Small intestine (tissue), 16 donors: ENCODE results near the gene TTLL6. TPM values are rescaled to one million over a fixed set of nuclear protein-coding genes. Genes with fewer than 3 reads are reported as not detected.
A peak's percentile ranks its signal among the peaks of the same experiment; 100 is the strongest.

Experiments used
- DNase-seq, 2 donors: peaks; one replicate each; pipeline versions ENCODE4 v3.0.0 to v3.0.0-alpha.2; 2013
- FAIRE-seq: peaks from 2 replicates; lab custom pipeline; 2012; peaks lifted over from hg19 to GRCh38; lab: Jason Lieb, UNC
- H3K27ac ChIP-seq, 3 donors: one replicate each; pipeline ENCODE4 v1.5.1; 2013; ENCODE audit warnings: low read length in 2 of 3, mild to moderate bottlenecking in 2 of 3, control low read depth in 1 of 3, inconsistent platforms in 1 of 3, low read depth in 1 of 3, moderate library complexity in 1 of 3
- H3K27me3 ChIP-seq, 3 donors: one replicate each; pipeline ENCODE4 v1.6.1; 2013; ENCODE audit warnings: low read length in 3 of 3, inconsistent platforms in 1 of 3; ENCODE audit not compliant: control insufficient read depth in 3 of 3, insufficient read depth in 3 of 3
- H3K36me3 ChIP-seq, 3 donors: one replicate each; pipeline ENCODE4 v1.6.1; 2013; ENCODE audit warnings: low read length in 3 of 3, inconsistent platforms in 1 of 3, low read depth in 1 of 3, mild to moderate bottlenecking in 1 of 3, moderate library complexity in 1 of 3; ENCODE audit not compliant: control insufficient read depth in 3 of 3, insufficient read depth in 2 of 3
- H3K4me1 ChIP-seq, 3 donors: one replicate each; pipeline ENCODE4 v1.6.1; 2013; ENCODE audit warnings: low read length in 2 of 3, inconsistent platforms in 1 of 3, low read depth in 1 of 3, mild to moderate bottlenecking in 1 of 3, moderate library complexity in 1 of 3; ENCODE audit not compliant: control insufficient read depth in 3 of 3, insufficient read depth in 2 of 3
- H3K4me3 ChIP-seq, 3 donors: one replicate each; pipeline ENCODE4 v1.5.1; 2013; ENCODE audit warnings: low read length in 3 of 3, control low read depth in 1 of 3, inconsistent platforms in 1 of 3, low read depth in 1 of 3, mild to moderate bottlenecking in 1 of 3, moderate library complexity in 1 of 3
- H3K9me3 ChIP-seq, 2 donors: one replicate each; pipeline ENCODE4 v1.6.1; 2013; ENCODE audit warnings: low read depth in 1 of 2, low read length in 1 of 2; ENCODE audit not compliant: control insufficient read depth in 2 of 2, insufficient read depth in 1 of 2
- WGBS, 3 donors: extraction: QIAGEN DNeasy Blood & Tissue Kit; methylation state at CpG; one replicate each; pipeline ENCODE4 v1.1.7; 2013; 5-methylcytosine and 5-hydroxymethylcytosine counted together
- long read RNA-seq, 10 donors: transcript quantifications; one replicate each; lab custom pipeline, GENCODE V29; 2026
- polyA plus RNA-seq, 4 donors: library from polyadenylated mRNA; stranded (reverse) in 3 of 4; unstranded in 1 of 4; fragments of 200-250 nt in 3 of 4; fragments of 120-200 nt in 1 of 4; gene quantifications; one replicate each; pipeline versions ENCODE4 v1.2.1 to v1.2.3, GENCODE V29; 2013
- donor health status: healthy with polysubstance abuse.
- donor health status: control.
- donor health status: control.
- donor health status: Bipolar disorder and iron deficiency.
- donor health status: healthy.

Gene TTLL6
- polyA plus RNA-seq: 1 to 10 TPM; 1.6 to 4.2 (median 2.9) TPM
- long read RNA-seq, donor 1: 0 reads
- long read RNA-seq, donor 2: 0 reads
- long read RNA-seq, donor 3, partial matches to known transcripts: 43 of 50 reads
- long read RNA-seq, donor 3, other reads (novel, unspliced or antisense): 7 of 50 reads
- long read RNA-seq, donor 4: 0 reads
- long read RNA-seq, donor 5: 0 reads
- long read RNA-seq, donor 6, partial matches to known transcripts: 48 of 61 reads
- long read RNA-seq, donor 6, other reads (novel, unspliced or antisense): 13 of 61 reads
- long read RNA-seq, donor 7, partial matches to known transcripts: 63 of 63 reads
- long read RNA-seq, donor 7, other reads (novel, unspliced or antisense): 0 of 63 reads
- long read RNA-seq, donor 8: 0 reads
- long read RNA-seq, donor 9: 0 reads
- long read RNA-seq, donor 10: 0 reads

GRCh38 chr17:48816774-48817590 is at the start of gene TTLL6:
TSS of gene TTLL6 (minus strand) at chr17:48817229. CDS start at chr17:48817072, 157 bp downstream.
- peak within 1 kb of the TSS; percentile 24 to 44 (median 44) for H3K4me3 ChIP-seq

GRCh38 chr17:48860456-48860855 is 43.4 kb upstream of the TTLL6 start:
- Histone ChIP-seq H3K9me3 (no peaks in the 10 kb centered on the region), H3K27me3 (no peaks in the 10 kb centered on the region), H3K4me1 (peaks cover 0 to 7% (median 0%) of the 10 kb centered on the region in 3 donors), H3K4me3 (no peak overlapping the region), H3K36me3 (peaks cover 24 to 61% (median 26%) of the 10 kb centered on the region in 3 donors), H3K27ac (no peak overlapping the region)
- 93 to 96% (median 95%) methylated on average over 4 of the region's 4 CpGs for WGBS, 3 donors
- no peak for FAIRE-seq
- no peak for DNase-seq

More at GRCh38 chr17:48816774-48817590, at the start of gene TTLL6:
- Histone ChIP-seq H3K27me3 (peaks cover 0 to 9% (median 0%) of the 10 kb centered on the region in 3 donors), H3K4me1 (peaks cover 3 to 20% (median 4%) of the 10 kb centered on the region in 3 donors), H3K9me3 (no peaks in the 10 kb centered on the region), H3K36me3 (no peaks in the 10 kb centered on the region), H3K27ac (peak within 1 kb of the TSS in 1 of 3 donors; percentile 2)
- peak; percentile 92 to 94 for DNase-seq
- no peak for FAIRE-seq
- WGBS, 3 donors: 1 to 2% (median 1%) methylated on average over 53 to 64 of the region's 64 CpGs

GRCh38 chr17:48860034-48860433 is 43.0 kb upstream of the TTLL6 start:
- WGBS, 3 donors: 97 to 99% (median 98%) methylated on average over 3 of the region's 3 CpGs
- H3K36me3 ChIP-seq: peaks cover 24 to 61% (median 29%) of the 10 kb centered on the region in 3 donors
- DNase-seq (no peak), FAIRE-seq (no peak)
- H3K4me1 ChIP-seq: peaks cover 0 to 11% (median 0%) of the 10 kb centered on the region in 3 donors
- H3K9me3 ChIP-seq: no peaks in the 10 kb centered on the region
- H3K4me3 ChIP-seq: no peak overlapping the region
- no peak overlapping the region for H3K27ac ChIP-seq
- H3K27me3 ChIP-seq: no peaks in the 10 kb centered on the region

GRCh38 chr17:48856122-48856821 is 39.2 kb upstream of the TTLL6 start:
- peaks cover 31 to 56% (median 35%) of the 10 kb centered on the region in 3 donors for H3K36me3 ChIP-seq
- H3K4me1 ChIP-seq: peaks cover 0 to 39% (median 0%) of the 10 kb centered on the region in 3 donors
- no peak overlapping the region for H3K4me3 ChIP-seq
- H3K27ac ChIP-seq: no peak overlapping the region
- H3K9me3 ChIP-seq: no peaks in the 10 kb centered on the region
- 59 to 65% (median 61%) methylated on average over 3 of the region's 3 CpGs for WGBS, 3 donors
- no peak for DNase-seq
- no peaks in the 10 kb centered on the region for H3K27me3 ChIP-seq
- no peak for FAIRE-seq

- WGBS, 3 donors: 51 to 77% (median 63%) methylated on average over 7 of the region's 7 CpGs
- H3K9me3 ChIP-seq: no peaks in the 10 kb centered on the region
- H3K27ac ChIP-seq: peak overlapping the region in 1 of 3 donors; percentile 76
- no peaks in the 10 kb centered on the region for H3K27me3 ChIP-seq
- FAIRE-seq (no peak), DNase-seq (peak in 1 of 2 donors; percentile 80)
- peaks cover 0 to 40% (median 0%) of the 10 kb centered on the region in 3 donors for H3K4me1 ChIP-seq
- H3K36me3 ChIP-seq: peaks cover 26 to 51% (median 30%) of the 10 kb centered on the region in 3 donors
- H3K4me3 ChIP-seq: no peak overlapping the region
These were observed 37.9 kb upstream of the TTLL6 start for GRCh38 chr17:48854774-48855476.

GRCh38 chr17:48850792-48851323 is 33.8 kb upstream of the TTLL6 start:
- H3K4me1 ChIP-seq: peaks cover 0 to 43% (median 0%) of the 10 kb centered on the region in 3 donors
- H3K36me3 ChIP-seq: peaks cover 26 to 47% (median 43%) of the 10 kb centered on the region in 3 donors
- H3K27ac ChIP-seq: peak overlapping the region in 1 of 3 donors; percentile 12
- no peaks in the 10 kb centered on the region for H3K27me3 ChIP-seq
- no peak overlapping the region for H3K4me3 ChIP-seq
- DNase-seq (no peak), FAIRE-seq (no peak)
- 97 to 99% (median 98%) methylated on average over 4 of the region's 4 CpGs for WGBS, 3 donors
- H3K9me3 ChIP-seq: no peaks in the 10 kb centered on the region

GRCh38 chr17:48843187-48843900 is 26.3 kb upstream of the TTLL6 start:
- FAIRE-seq (no peak), DNase-seq (peak in 1 of 2 donors; percentile 31)
- Histone ChIP-seq H3K36me3 (peaks cover 6 to 39% (median 15%) of the 10 kb centered on the region in 3 donors), H3K4me1 (peaks cover 2 to 29% (median 17%) of the 10 kb centered on the region in 3 donors), H3K9me3 (no peaks in the 10 kb centered on the region), H3K27me3 (no peaks in the 10 kb centered on the region), H3K27ac (peak overlapping the region in 2 of 3 donors; percentile 40 to 64), H3K4me3 (no peak overlapping the region)
- WGBS, 3 donors: 72 to 75% (median 73%) methylated on average over 6 of the region's 6 CpGs
